HepG2 (cell line): ENCODE results near the gene CLIC1. TPM values are rescaled to one million over a fixed set of nuclear protein-coding genes. Genes with fewer than 3 reads are reported as not detected.

Experiments
- AHDC1 ChIP-seq: sonication (generic); formaldehyde crosslinking; IDR thresholded peaks from 2 replicates; pipeline ENCODE4 v1.5.1; 2020; ENCODE audit warnings: mild to moderate bottlenecking, missing genetic modification reagents, borderline replicate concordance
- JDP2 ChIP-seq: sonication (generic); formaldehyde crosslinking; IDR thresholded peaks from 2 replicates; pipeline ENCODE4 v1.8.1; 2022; ENCODE audit warnings: missing genetic modification reagents, borderline replicate concordance
- NCOA2 ChIP-seq: sonication (generic); formaldehyde crosslinking; IDR thresholded peaks from 2 replicates; pipeline ENCODE4 v1.8.0; 2022; ENCODE audit warnings: inconsistent platforms
- POLR2AphosphoS2 ChIP-seq: IDR thresholded peaks from 2 replicates; pipeline ENCODE4 v1.6.1; 2011; ENCODE audit warnings: low read depth, low read length, improper control_type of control experiment
- POLR2G ChIP-seq: fragments of 200-400 bp; formaldehyde crosslinking; IDR thresholded peaks from 2 replicates; pipeline ENCODE4 v1.6.1; 2018; ENCODE audit warnings: mild to moderate bottlenecking, low read depth, low read length, moderate library complexity
- RNF2 ChIP-seq: fragments of 450-650 bp; conservative IDR thresholded peaks from 2 replicates; pipeline ENCODE4 v1.6.1; 2016; ENCODE audit warnings: low read depth
- THAP8 ChIP-seq: sonication (generic); formaldehyde crosslinking; IDR thresholded peaks from 2 replicates; pipeline ENCODE4 v1.5.1; 2020; ENCODE audit warnings: missing genetic modification reagents, mild to moderate bottlenecking, borderline replicate concordance
- XRCC5 ChIP-seq: fragments of 200-400 bp; formaldehyde crosslinking; optimal IDR thresholded peaks from 2 replicates; pipeline ENCODE3; 2017; ENCODE audit warnings: mild to moderate bottlenecking, low read length
- ZBTB1 ChIP-seq: sonication (generic); formaldehyde crosslinking; IDR thresholded peaks from 2 replicates; pipeline ENCODE4 v1.4.0; 2020; ENCODE audit warnings: missing genetic modification reagents, borderline replicate concordance
- ZNF33B ChIP-seq: sonication (generic); formaldehyde crosslinking; IDR thresholded peaks from 2 replicates; pipeline ENCODE4 v1.5.1; 2020; ENCODE audit warnings: mild to moderate bottlenecking, missing genetic modification reagents
- ZNF547 ChIP-seq: sonication (generic); formaldehyde crosslinking; IDR thresholded peaks from 2 replicates; pipeline ENCODE4 v1.5.1; 2020; ENCODE audit warnings: mild to moderate bottlenecking, missing genetic modification reagents
- ZNF557 ChIP-seq: sonication (generic); formaldehyde crosslinking; IDR thresholded peaks from 2 replicates; pipeline ENCODE4 v1.4.0; 2020; ENCODE audit warnings: missing genetic modification reagents
- ZNF646 ChIP-seq: sonication (generic); formaldehyde crosslinking; IDR thresholded peaks from 2 replicates; pipeline ENCODE4 v1.9.0; 2021; ENCODE audit warnings: mild to moderate bottlenecking, missing genetic modification reagents
- ZNF670 ChIP-seq: sonication (generic); formaldehyde crosslinking; IDR thresholded peaks from 2 replicates; pipeline ENCODE4 v1.8.0; 2022; ENCODE audit warnings: mild to moderate bottlenecking, missing genetic modification reagents, borderline replicate concordance
- ZSCAN30 ChIP-seq: sonication (generic); formaldehyde crosslinking; IDR thresholded peaks from 2 replicates; pipeline ENCODE4 v1.5.0; 2020; ENCODE audit warnings: mild to moderate bottlenecking, missing genetic modification reagents
- polyA plus RNA-seq, 8 experiments: library from polyadenylated mRNA; depleted of rRNA in 3 of 8; stranded (reverse) in 7 of 8; unstranded in 1 of 8; fragments of >200 nt; fragmentation: Illumina TruSeq in 4 of 8; extraction: Trizol in 4 of 8; gene quantifications; 2 replicates each; pipeline versions ENCODE4 v1.2.1 to v1.2.3, GENCODE V29; 2011 to 2016; ENCODE audit warnings: low read depth in 4 of 8, missing spikeins in 1 of 8, mixed read lengths in 1 of 8; ENCODE audit not compliant: insufficient read depth in 1 of 8
- total RNA-seq, 5 experiments: library from RNA; depleted of rRNA; stranded (reverse); fragments of >200 nt; fragmentation: Illumina TruSeq; extraction: Trizol; gene quantifications; 2 replicates each; pipeline ENCODE4 v1.2.3, GENCODE V29; 2016; ENCODE audit warnings: low read depth in 1 of 5

The CLIC1 gene
- total and polyA plus RNA-seq, 2 of the 13 experiments (the other 11 are each of a cell fraction or from before 2014, with no cell fraction given), result 602 to 891 TPM

- no peak for TF ChIP-seq ZBTB1 (CRISPR knock-in tag)
- peak; percentile 94 for TF ChIP-seq JDP2
- TF ChIP-seq RNF2, result peak; percentile 98
- peak; percentile 98 for TF ChIP-seq ZNF33B
- peak; percentile 48 for TF ChIP-seq XRCC5
- TF ChIP-seq ZNF646 (CRISPR knock-in tag), result peak; percentile 22; the same call in 1 of the 2 replicates
- peak; percentile 99 for TF ChIP-seq ZNF547 (CRISPR knock-in tag)
- peak; percentile 68; the same call in 1 of the 2 replicates for TF ChIP-seq AHDC1 (CRISPR knock-in tag)
- TF ChIP-seq POLR2AphosphoS2, result no peak
- peak; percentile 95 for TF ChIP-seq ZSCAN30 (CRISPR knock-in tag)
- peak; percentile 78 for TF ChIP-seq POLR2G
- TF ChIP-seq THAP8, result no peak
- no peak; the same call in none of the 2 replicates for TF ChIP-seq NCOA2
- TF ChIP-seq ZNF670, result peak; percentile 96; the same call in 1 of the 2 replicates
- peak; percentile 75; the same call in 1 of the 2 replicates for TF ChIP-seq ZNF557
Observed at GRCh38 chr6:31739639-31740396, 3.5 kb upstream of the CLIC1 start, which contains the start of gene MSH5 (continued).
